HG03066 (cell line): ENCODE results near the gene LTBP2.
"Not testable (repeated sequence)": the region's sequence is repeated elsewhere in the genome, so short reads cannot be mapped to it uniquely, and the experiment has no call there.

Experiments used
- ATAC-seq: cut with Tn5 transposase; IDR thresholded peaks from one replicate; pipeline ENCODE4 v1.9.1; 2021; ENCODE audit warnings: low read depth; ENCODE audit not compliant: unreplicated experiment

The LTBP2 gene

GRCh38 chr14:74464785-74465184 is 147.3 kb downstream of the LTBP2 start:
- no peak for ATAC-seq

GRCh38 chr14:74463697-74464096 is 148.3 kb downstream of the LTBP2 start:
- no peak for ATAC-seq

- no peak for ATAC-seq
These were observed 149.0 kb downstream of the LTBP2 start for GRCh38 chr14:74462993-74463392.

- no peak for ATAC-seq
These were observed 152.1 kb downstream of the LTBP2 start for GRCh38 chr14:74459976-74460375.

- no peak for ATAC-seq
These were observed 152.6 kb downstream of the LTBP2 start for GRCh38 chr14:74459289-74459946.

- ATAC-seq = no peak
These were observed 154.5 kb downstream of the LTBP2 start for GRCh38 chr14:74457565-74457895.

- ATAC-seq = no peak
These were observed 155.1 kb downstream of the LTBP2 start for GRCh38 chr14:74456684-74457564.

- ATAC-seq = not testable (repeated sequence)
These were observed 157.6 kb downstream of the LTBP2 start for GRCh38 chr14:74454397-74454796.
